EH (cell line): ENCODE measurements around the gene CRB3.
A peak's percentile ranks its signal among the peaks of the same experiment; 100 is the strongest.
"Not testable (repeated sequence)": the region's sequence is repeated elsewhere in the genome, so short reads cannot be mapped to it uniquely, and the experiment has no call there.

ENCODE experiments used
- DNase-seq: peaks from one replicate; pipeline ENCODE4 v3.0.0-alpha.2; 2015; ENCODE audit warnings: low read depth

CRB3 gene, protein sequence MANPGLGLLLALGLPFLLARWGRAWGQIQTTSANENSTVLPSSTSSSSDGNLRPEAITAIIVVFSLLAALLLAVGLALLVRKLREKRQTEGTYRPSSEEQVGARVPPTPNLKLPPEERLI

DNA sequence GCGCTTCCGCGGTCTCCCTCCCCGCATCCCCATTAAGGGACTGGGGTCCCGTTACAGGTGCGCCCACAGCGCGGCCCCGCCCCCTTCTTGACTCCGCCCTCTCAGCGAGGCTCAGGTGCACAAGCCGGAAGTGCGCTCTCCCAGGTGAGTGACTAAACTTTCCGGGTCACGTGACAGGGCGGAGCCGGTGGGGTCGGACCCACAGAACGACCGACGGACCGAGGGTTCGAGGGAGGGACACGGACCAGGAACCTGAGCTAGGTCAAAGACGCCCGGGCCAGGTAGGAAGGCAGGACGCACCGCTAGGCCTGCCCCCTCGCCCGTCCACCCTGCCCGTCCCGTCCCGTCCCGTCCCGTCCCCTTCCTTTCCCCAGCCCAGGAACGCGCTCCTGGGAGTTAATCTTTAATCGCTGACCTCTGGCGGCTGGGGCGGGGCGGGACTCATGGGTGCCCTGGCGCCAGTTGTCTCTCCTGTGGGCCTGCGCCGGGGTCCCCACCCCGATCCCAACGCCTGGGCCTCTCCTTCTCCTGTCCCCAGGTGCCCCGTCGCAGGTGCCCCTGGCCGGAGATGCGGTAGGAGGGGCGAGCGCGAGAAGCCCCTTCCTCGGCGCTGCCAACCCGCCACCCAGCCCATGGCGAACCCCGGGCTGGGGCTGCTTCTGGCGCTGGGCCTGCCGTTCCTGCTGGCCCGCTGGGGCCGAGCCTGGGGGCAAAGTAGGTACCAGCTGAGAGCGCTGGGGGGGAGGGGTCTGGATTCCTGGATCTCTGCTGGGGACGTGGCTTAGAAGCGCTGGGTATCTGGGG lies at the start of gene CRB3:
Gene CRB3, plus strand, starts transcription at position 202 of the 804 bp plus-strand sequence. Its CDS starts 431 bp downstream, at position 633.
- DNase-seq, result no peak

DNA sequence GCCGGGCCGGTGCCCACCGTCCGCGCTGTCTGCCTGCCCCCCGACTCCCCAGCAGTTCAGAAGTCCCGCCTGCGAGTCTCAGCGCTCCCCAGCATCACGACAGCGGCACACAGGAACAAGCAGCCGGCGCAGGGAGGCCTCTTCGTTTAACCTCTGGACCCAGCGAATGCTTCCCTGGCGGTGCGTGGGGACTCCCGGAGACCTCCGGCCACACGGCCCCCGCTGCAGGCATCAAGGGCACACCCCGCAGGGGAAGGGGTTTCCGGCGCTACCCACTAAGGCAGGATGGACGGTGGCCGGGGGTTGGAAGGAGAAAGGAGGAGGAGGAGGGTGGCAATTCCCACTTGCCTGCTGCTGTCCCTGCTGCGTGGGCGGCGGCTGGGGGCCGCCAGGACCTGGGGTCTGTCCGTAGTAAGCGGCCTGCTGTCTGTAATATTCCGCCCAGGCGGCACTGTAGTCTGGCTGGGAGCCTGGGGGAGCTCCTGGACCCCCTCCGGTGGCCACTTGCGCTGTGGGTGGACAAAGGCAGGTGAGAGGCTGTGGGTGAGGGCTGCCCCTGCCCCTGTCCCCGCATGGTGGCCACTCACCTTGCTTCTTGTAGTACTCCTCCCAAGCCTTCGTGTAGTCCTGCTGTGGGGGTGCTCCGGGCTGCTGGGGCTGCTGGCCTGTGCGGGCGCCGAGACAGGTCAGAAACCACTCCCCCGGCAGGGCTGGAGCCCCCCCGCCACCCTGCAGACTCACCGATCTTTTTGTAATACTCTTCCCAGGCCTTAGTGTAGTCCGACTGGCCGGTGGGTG lies 49.1 kb upstream of the CRB3 start:
- DNase-seq, result no peak

DNA sequence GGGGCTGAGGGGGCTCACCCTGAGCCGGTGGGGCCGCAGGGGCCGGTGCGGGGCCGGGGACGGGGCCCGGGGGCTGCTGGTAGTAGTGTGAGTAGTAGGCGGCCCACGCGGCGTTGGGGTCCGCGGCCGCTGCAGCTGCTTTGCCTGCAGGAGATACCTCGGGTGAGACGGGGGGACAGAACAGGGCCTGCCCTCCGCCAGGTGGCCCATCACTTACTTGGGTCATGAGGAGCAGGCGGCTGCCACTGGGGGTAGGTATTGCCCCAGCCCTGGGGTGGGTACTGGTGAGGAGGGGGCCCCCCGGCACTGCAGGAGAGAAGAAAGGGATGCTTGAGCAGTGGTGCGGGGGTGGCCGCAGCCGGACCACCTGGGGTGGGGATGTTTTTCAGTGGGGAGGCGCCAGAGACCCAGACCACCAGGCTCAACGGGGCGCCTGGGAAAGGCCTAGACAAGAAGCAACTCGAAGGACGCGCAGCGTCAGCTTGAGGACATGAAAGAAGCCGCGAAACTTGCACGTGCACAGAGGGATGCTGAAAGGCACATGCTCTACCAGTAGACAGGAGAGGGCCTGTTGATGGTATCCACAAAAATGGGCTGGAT lies 48.4 kb upstream of the CRB3 start:
- no peak for DNase-seq

DNA sequence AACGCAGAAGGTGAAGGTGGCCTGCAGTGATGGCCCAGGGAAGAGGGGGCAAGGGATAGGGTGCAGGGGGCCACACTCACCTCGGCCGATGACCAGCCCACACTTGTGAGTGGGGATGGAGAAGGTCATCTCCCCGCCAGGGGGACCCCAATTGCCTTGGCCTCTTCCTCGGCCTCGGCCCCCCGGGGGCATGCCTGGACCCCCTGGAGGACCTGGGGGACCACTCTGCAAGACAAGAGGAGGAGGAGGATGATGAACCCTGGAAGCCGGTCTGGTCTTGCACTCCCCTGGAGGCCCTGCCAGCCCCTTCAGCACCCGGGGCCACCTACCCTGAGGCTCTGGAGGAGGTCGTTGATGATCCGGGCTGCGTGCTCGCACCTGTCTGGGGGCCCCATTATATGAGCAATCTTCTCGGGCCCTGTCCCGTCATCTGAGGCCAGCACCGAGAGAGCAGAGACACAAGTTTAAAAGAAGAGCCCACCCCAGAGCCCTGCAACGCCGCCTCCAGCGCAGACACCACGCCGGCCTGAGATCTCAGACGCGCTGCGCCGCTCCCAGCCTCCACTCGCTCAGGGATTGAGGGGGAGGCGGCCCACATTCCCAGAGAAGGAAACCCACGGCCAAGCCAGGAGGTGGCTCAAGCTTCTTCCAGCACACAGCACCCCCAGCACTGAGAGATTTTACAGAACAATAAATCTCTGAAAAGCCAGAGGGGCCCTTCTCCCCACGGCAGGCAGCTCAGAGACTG lies 47.2 kb upstream of the CRB3 start:
- DNase-seq, result no peak

DNA sequence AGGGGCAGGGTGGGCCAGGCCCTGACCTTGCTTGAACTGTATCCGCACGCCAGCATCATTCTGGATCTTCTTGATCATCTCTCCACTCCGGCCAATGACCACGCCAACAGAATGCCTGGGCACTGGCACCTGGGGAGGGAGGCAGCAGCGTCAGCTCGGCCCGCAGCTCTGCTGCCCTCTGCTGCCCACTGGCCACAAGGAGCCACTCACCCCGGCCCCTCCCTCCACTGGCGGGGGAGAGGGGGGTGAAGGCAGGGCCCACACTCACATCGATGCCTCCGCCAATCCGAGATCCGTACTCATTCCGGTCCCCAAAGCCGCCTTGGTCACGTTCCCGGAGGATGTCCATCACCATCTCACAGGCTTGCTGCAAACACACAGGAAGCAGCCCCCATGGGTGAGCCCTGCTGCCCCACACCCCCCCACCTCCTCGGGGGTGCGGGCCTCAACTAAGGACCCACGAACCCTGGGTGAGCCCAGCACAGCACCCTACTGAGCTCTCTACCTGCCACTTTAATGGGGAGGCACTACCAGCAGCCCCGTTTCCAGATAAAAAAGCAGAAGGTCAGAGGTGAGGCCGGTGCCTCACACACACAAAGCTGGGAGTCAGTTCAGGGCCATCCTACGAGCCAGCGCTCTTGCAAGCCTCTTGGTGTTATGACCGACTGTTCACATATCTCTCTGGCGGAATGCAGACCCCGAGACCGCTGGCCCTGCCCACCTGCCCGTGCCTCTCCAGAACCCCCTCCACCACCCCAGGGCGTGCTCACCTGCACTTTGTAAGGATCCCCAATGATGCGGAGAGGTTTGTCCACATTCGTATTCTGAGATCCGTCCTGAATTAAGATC lies 46.1 kb upstream of the CRB3 start:
- DNase-seq, result peak; percentile 25

DNA sequence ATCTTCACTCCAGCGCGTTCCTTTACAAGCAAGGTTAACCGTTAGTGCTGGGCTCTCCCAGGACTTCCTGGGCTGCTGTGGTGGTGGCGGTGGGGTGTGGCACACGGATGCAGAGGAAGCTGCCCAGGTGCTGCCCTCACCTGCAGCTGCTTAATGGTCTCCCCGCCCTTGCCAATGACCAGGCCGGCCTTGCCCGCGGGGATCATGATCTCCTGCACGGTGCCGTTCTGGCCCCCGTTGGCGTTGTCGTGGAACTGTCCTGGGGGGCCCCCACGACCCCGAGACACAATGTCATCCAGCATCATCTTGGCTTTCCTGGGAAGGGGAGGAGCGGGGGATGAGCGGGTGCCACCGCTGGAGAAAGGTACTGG lies 45.5 kb upstream of the CRB3 start:
- DNase-seq, result no peak

DNA sequence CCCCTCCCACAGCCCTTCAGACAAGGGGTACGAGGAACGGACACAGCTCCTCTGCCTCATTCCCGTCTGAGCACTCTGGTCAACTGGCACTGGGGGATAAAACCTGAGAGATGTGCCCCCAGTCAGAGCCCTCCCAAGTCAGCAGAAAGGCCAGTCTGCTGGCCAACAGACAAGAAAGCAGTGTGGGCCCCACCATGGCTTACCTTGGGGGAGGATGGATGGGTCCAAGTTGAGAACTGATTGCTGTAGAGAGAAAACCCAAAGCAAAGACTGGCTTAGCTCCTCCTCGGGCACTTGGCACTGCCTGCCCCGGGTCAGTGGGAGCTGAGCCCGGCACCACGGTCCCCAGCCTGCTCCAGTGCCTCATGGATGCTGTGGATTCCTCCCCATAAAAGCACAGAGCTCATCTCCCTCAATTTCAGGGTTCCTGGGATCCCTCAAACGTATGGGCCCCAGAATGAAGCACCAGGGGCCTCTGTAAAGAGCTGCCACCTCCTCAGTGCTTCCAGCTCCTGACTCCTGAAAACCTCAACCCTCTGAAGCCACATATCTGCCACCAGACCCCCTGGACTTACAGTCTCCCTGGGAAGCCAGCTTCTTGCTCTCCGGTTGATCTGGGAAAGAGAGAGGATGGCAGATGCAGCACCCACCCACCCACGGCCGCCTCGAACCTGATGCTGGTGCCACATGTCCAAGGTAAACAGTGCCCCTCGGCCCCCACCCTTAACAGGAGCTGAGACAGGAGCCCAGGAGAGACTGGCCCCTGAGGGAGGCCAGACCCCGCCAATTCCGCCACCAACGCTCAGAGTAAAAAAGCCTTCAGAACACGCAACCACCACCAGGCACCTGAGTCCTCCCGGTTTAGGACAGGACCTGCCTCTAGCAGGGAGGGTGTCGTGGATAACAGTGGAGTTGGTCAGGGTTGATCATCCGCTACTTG lies 42.7 kb upstream of the CRB3 start:
- no peak for DNase-seq

DNA sequence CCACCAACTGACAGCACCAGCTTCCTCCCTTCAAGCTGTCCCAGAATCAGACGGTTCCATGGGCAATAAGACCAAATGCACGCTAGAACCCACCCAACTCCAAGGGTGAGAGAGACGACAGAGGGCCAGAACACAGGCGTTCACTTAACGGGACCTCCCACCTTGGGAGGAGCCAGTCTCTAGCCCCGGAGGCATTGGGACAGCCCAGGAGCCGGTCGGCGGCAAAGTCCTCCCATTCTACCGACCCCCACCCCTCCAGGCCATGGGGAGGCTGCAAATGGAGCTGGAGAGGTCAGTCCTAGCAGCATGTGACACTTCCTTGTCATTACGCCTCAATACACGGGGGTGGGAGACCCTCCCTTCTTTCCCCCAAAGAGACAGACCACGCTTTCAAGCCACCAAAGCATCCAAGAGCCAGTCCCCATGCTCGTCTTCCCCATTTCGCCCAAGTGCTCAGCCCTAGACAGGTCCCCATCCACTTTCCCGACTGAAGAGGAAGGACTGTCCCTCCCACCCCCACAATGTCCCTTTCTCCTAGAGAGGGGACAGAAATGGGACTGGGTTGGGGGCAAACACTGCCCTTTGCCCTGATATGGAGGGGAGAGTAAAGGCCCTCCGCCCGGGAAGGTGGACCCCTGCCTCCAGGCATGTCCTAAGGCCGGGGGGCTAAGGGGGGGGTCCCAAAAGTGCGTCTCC lies 40.4 kb upstream of the CRB3 start:
- peak; percentile 66 for DNase-seq

DNA sequence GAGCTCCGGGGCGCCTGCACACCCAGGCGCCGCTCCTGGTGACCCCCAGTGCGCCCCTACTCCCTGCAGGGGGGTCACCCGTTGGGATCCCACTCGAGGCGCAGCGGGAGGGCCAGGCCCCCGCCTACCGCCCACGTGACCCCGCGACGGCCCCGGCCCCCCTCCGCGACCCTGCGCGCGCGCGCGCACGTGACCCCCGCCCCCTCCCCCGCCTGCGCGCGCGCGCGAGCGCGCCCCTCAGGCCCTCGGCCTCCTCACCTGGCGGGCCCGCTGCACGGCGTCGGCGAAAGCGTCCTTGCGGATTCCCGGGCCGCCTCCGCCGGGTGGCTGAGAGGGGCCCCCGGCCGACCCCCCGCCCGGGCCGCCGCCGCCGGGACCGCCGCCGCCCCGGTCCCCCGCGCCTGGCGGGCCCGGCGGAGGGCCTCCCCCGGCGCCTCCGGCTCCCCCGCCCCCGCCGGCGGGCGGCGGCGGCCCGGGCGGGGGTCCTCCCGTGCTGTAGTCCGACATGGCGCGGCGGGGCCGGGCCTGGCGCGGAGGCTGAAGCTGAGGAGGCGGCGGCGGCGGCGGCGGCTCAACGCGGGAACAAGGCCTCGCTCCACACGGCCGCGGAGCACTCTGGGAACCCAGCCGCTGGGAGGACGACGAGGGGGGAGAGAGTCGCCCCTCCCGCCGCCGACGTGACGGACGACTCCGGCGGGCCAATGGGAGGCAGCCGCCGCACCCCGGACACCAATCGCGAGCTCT lies 39.7 kb upstream of the CRB3 start, which contains the start of gene KHSRP:
Gene KHSRP, minus strand, starts transcription at position 617 of the 744 bp plus-strand sequence. Its CDS starts 110 bp downstream, at position 507.
- peak; percentile 7 for DNase-seq

DNA sequence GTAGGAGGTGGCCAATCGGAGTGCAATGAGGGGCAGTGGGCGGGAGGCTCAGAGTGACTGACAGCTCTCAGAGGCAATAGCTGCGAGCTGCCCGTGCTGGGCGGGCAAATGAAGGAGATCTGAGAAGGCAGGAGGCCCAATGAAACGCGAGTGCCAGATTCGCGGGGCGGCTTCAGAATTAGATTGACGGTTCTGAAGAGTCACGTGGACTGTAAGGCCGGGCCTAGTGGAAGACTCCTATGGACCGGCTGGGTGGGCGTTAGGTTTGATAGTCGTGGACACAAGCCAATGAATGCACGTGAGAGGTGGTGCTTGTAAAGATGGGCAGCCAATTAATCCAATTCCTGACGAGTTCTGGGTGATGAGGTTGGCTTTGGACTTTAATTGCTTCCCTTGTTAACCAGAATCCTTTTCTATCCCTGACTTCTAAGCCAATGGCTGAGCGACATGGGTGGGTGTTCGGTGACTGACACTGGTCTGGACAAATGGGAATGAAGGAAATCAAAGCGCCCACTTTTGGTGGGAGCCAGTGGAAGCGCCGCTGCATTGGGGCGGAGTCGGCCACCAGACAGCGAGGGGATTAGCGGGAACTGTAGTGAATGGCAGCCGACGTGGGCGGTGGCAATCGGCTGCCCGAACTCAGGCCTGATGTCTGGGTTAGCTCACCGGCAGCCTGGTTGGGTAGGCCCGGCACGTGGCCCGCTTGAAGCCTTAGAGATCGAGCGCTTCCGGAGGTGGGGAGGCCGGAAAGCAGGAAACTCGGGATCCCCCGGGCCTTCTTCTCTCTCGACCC lies 38.9 kb upstream of the CRB3 start:
- DNase-seq, result peak; percentile 100

DNA sequence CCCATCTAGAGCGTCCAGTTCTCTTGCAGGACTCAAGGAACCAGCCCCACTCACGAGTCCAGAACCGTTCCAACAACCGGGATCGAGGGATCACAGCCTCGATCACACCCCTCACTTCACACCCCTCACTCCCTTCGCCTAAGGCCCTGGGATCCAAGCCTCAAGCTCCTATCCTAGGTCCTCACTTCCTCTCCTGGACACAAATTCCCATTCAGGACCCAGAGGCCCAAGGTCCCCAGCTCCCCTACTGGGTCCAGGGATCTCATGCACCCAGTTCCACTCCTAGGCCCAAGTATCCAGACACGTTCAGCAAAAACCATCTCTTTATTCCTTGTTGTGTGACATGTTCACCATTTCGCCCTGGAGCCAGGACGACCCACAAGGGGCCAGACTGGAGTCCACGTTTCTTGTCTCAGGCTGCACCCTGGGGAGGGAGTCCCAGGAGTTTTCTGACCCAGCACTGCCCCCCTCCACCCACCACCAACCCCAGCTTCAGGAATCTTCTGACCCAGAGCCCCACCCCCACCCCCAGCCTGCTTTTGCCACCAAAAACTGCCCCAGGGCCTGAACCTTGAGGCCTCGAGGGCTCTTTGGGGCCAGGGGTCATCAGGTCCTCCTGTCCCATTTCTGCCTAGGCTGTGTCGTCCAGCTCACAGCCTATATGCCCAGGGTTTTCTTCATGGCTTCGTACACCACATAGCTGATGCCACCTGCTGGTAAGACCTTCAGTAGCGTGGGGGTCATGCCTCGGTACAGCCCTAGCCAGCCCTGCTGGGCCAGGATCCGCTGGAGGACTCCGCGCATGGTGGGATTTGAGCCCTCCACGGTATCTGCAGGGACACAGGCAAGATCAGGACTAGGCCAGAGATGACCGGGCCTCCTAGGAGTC lies 38.1 kb upstream of the CRB3 start:
- DNase-seq, result no peak

DNA sequence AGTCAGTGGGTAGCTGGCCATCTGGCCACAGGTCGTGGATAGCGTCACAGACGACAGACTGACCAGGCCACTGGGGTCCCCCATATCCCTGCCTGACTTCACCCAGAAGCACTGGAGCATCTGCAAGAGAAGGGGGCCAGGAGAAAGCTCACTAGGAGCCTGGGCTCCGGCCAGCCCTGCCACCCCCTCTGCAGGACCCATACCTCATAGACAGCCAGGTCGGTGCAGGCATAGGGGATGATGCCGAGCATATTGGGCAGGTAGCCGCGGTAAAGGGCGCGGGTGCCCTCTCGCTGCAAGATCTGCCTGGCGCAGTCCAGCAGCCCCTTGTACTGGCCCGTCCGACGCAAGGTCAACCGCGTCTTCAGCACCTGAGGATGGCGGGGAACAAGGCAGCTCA lies 36.9 kb upstream of the CRB3 start:
- no peak for DNase-seq

DNA sequence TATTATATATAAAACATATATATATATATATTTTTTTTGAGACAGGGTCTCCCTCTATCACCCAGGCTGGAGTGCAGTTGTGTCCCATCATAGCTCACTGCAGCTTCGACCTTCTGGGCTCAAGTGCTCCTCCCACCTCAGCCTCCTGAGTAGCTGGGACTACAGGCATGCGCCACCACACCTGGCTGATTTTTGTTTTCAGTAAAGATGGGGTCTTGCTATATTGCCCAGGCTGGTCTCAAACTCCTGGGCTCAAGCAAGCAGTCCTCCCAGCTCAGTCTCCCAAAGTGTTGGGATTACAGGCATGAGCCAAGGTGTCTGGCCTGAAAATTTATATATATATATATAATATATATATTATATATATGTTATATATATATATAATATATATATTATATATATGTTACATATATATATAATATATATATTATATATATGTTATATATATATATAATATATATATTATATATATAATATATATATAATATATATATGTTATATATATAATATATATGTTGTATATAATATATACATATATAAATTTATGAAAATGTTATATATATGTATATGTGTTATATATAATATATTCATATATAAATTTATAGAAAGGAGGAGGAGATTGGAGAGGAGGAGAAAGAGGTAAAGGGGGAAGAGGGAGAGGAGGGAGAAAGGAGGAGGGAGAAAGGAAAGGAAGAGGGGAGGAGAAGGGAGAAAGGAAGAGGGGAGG lies 35.2 kb upstream of the CRB3 start:
- not testable (repeated sequence) for DNase-seq

DNA sequence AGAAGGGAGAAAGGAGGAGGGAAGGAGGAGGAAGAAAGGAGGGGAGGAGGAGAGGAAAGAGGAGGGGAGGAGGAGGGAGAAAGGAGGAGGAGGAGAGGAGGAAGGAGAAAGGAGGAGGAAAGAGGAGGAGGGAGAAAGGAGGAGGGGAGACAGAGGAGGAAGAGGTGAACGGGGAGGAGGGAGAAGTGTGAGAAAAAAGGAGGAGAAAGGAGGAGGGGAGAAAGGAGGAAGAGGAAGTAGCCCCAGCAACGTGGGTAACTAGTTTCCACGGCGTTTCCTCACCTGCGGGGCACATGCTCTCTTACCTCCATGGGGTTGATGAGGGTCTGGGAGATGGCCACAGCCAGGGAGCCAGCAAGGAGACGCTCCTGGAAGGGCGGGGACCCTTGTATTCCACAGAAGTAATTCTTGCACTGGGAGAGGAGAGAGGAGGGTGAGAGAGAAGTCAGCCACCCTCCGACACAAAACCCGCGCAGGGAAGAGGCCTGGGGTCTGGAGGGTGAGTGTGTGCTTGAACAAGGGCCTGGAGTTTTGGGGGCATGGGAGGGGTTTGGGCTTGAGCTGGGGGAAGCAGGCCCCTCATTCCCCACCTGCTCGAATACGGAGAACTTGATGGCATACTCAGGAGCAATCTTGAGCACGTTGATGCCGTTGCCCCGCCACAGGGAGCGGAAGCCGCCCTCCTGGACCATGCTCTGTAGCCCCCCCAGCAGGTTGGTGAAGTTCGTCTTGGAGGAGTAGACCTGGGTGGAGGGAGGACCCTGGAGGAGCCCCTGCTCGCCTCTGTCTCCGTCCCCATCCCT lies 34.5 kb upstream of the CRB3 start:
- DNase-seq, result no peak

DNA sequence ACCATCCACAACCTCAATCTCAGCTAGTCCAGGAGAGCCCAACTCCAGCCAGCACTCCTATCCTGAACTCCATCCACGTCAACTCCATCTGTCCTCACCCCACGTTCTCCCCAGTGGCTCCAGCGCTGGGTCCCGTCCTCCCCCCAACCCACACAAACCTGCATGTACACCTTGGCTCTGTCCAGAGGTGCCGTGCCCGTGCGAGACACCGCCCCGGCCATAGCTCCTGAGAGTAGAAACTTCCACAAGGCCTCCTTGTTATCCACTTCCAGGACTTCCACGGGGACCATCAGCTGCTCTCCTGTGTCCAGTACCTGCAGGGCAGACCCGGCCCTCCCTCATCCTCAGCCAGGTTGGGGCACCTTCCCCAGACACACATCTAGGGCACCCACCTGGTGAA lies 32.2 kb upstream of the CRB3 start:
- DNase-seq, result no peak
